Measurements from ENCODE around the gene YKT6.
A peak's percentile ranks its signal among the peaks of the same experiment; 100 is the strongest.

The YKT6 gene

GRCh38 chr7:44240376-44240775, 39.6 kb downstream of the YKT6 start:
- peak overlapping the region; percentile 59 for H3K27ac ChIP-seq
- no peak for DNase-seq (ENCODE audit: low spot score)
- CTCF ChIA-PET, result interaction anchor here (0.5 to 1.6 kb wide), 27 partner anchors 10 to 325 kb away, joined by 3 to 17 read pairs (median 4); partner anchors contain the start of gene YKT6
- TF ChIP-seq, protein P1, sequence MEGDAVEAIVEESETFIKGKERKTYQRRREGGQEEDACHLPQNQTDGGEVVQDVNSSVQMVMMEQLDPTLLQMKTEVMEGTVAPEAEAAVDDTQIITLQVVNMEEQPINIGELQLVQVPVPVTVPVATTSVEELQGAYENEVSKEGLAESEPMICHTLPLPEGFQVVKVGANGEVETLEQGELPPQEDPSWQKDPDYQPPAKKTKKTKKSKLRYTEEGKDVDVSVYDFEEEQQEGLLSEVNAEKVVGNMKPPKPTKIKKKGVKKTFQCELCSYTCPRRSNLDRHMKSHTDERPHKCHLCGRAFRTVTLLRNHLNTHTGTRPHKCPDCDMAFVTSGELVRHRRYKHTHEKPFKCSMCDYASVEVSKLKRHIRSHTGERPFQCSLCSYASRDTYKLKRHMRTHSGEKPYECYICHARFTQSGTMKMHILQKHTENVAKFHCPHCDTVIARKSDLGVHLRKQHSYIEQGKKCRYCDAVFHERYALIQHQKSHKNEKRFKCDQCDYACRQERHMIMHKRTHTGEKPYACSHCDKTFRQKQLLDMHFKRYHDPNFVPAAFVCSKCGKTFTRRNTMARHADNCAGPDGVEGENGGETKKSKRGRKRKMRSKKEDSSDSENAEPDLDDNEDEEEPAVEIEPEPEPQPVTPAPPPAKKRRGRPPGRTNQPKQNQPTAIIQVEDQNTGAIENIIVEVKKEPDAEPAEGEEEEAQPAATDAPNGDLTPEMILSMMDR (conservative IDR thresholded peaks at IDR 0.05; ENCODE audit: low read depth), result no peak
- POLR2A ChIA-PET (ENCODE audit: low non-redundant PET), result no interaction called here

DNA sequence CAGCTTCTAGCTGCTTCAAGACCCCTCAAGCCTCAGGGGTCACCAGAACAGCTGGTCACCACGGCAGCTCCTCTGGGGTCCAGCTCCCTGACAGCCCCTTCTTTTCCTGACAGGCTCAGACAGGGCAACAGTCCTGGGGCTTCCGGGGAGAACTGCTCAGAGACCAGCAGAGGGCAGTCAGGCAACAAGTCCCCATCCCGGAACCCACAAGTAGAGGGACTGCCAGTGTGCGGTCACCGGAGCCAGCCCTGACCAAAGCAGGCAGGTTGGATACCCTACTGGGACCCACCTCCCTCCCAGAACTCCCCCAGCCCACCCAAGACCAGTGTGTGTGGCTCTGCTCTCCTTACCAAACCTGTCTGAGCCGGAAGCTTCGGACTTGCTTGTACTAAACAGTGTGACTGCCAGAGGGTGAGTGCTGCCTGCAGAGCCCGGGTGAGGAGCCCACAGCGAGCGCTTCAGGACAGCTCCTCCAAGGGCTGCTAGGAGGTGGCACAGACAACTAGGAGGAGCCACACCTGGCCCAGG, 40.3 kb downstream of the YKT6 start:
- TF ChIP-seq, protein P1 (conservative IDR thresholded peaks at IDR 0.05; ENCODE audit: low read depth), result peak; percentile 94
- DNase-seq (ENCODE audit: low spot score), result peak; percentile 79
- peak overlapping the region; percentile 59 for H3K27ac ChIP-seq
- ChIA-PET POLR2A (ENCODE audit: low non-redundant PET) (interaction anchor here (0.6 kb wide), 1 partner anchor 26 kb away, joined by 4 read pairs; no protein-coding TSS in a partner anchor), CTCF (interaction anchor here (0.5 to 1.6 kb wide), 33 partner anchors 10 to 324 kb away, joined by 3 to 17 read pairs (median 4); partner anchors contain the start of gene YKT6)

- DNase-seq (ENCODE audit: low spot score), result no peak
- ChIA-PET CTCF (interaction anchor here (1.1 kb wide), 1 partner anchor 17 kb away, joined by 10 read pairs; no protein-coding TSS in a partner anchor), POLR2A (ENCODE audit: low non-redundant PET) (no interaction called here)
- TF ChIP-seq, protein P1 (conservative IDR thresholded peaks at IDR 0.05; ENCODE audit: low read depth), result no peak
- no peak overlapping the region for H3K27ac ChIP-seq
Observed at GRCh38 chr7:44242091-44242490, 41.3 kb downstream of the YKT6 start.

DNA sequence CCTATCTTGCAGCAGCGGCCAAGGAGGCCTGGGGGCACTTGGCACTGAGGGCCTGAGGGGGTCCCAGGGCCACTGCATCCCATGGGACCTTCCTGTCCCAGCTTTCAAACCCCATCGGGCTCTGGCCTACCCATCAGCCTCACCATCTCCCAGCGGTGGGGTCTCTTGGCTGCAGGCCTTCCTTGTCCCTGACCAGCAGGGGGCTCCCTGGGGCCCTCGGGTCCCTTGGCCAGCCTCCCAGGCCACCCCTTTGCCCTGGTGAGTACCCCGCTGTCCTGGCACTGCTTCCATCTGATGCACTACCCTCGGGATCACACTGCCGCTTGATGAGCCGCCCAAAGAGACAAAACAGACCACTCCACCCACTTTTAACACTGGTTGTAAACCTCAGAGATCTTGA, 43.5 kb downstream of the YKT6 start:
- CTCF ChIA-PET, result interaction anchor here (0.6 to 1.2 kb wide), 4 partner anchors 8 to 293 kb away, joined by 3 to 4 read pairs (median 3); no protein-coding TSS in a partner anchor
- POLR2A ChIA-PET (ENCODE audit: low non-redundant PET), result no interaction called here
- TF ChIP-seq, protein P1 (conservative IDR thresholded peaks at IDR 0.05; ENCODE audit: low read depth), result peak; percentile 35; the same call in 1 of the 2 replicates
- no peak for DNase-seq (ENCODE audit: low spot score)
- no peak overlapping the region; the same call in 1 of the 2 replicates for H3K27ac ChIP-seq

- ChIA-PET CTCF (interaction anchor here (0.5 kb wide), 1 partner anchor 221 kb away, joined by 5 read pairs; no protein-coding TSS in a partner anchor), POLR2A (ENCODE audit: low non-redundant PET) (no interaction called here)
- TF ChIP-seq, protein P1 (conservative IDR thresholded peaks at IDR 0.05; ENCODE audit: low read depth), result no peak
- no peak overlapping the region; the same call in 1 of the 2 replicates for H3K27ac ChIP-seq
- DNase-seq (ENCODE audit: low spot score), result no peak
Observed at GRCh38 chr7:44246396-44247113, 45.8 kb downstream of the YKT6 start.

DNA sequence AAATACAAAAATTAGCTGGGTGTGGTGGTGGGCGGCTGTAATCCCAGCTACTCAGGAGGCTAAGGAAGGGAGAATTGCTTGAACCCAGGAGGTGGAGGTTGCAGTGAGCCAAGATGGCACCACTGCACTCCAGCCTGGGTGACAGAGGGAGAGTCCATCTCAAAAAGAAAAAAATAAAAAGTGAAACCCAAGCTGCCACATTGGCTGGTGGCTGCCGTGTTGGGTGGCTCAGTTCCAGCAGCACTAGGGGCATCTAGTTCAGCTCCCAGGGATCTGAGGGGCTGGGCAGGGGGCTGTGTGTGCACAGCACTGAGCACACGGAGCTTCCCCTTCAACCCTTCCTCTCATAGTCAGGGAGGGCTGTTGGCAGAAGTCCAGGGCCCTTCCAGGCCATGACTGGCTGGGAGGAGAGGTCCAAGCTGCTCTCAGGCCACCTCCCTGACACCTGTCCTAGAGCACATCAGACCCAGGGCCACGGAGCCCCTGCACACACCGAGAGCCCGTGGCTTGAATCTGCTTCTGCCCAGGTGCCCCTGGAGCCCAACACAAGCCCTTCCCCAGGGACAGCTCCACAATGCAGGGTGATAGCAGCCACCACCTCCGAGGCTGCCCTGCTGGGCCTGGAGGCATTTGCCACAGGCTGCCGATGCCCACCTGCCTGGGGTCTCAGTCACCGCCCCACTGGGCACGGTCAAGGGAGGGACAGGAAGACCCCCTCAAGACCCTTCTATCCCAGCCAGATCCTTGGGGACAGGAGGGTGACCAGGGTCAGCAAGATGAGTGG, 47.3 kb downstream of the YKT6 start:
- DNase-seq (ENCODE audit: low spot score), result no peak
- H3K27ac ChIP-seq, result no peak overlapping the region; the same call in 1 of the 2 replicates
- TF ChIP-seq, protein P1 (conservative IDR thresholded peaks at IDR 0.05; ENCODE audit: low read depth), result no peak
- ChIA-PET CTCF (interaction anchor here (0.6 to 0.7 kb wide), 2 partner anchors 28 to 275 kb away, joined by 3 read pairs; no protein-coding TSS in a partner anchor), POLR2A (ENCODE audit: low non-redundant PET) (no interaction called here)
